ENCODE measurements around the gene PRRT2. TPM values are rescaled to one million over a fixed set of nuclear protein-coding genes. Genes with fewer than 3 reads are reported as not detected.

Gene PRRT2
- total RNA-seq, 1 experiment from 2014 or later, result 3.9 TPM

- peaks cover 10% of the 10 kb centered on the region for H3K36me3 ChIP-seq (ENCODE audit: control insufficient read depth, insufficient read depth, low read length)
- BruUV-seq (replicated peaks), result no TSS peak
- no peaks in the 10 kb centered on the region for H3K27me3 Mint-ChIP-seq (ENCODE audit: insufficient read depth, unreplicated experiment)
- TF ChIP-seq, protein P1, sequence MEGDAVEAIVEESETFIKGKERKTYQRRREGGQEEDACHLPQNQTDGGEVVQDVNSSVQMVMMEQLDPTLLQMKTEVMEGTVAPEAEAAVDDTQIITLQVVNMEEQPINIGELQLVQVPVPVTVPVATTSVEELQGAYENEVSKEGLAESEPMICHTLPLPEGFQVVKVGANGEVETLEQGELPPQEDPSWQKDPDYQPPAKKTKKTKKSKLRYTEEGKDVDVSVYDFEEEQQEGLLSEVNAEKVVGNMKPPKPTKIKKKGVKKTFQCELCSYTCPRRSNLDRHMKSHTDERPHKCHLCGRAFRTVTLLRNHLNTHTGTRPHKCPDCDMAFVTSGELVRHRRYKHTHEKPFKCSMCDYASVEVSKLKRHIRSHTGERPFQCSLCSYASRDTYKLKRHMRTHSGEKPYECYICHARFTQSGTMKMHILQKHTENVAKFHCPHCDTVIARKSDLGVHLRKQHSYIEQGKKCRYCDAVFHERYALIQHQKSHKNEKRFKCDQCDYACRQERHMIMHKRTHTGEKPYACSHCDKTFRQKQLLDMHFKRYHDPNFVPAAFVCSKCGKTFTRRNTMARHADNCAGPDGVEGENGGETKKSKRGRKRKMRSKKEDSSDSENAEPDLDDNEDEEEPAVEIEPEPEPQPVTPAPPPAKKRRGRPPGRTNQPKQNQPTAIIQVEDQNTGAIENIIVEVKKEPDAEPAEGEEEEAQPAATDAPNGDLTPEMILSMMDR (IDR thresholded peaks at IDR 0.05; ENCODE audit: insufficient read depth in 1 of 2, low read depth in 1 of 2, low read length in 1 of 2, severe bottlenecking in 1 of 2, unreplicated experiment in 1 of 2), result no peak
- peak overlapping the region; percentile 85 for H3K27ac Mint-ChIP-seq (ENCODE audit: unreplicated experiment)
- no peaks in the 10 kb centered on the region for H3K9me3 Mint-ChIP-seq (ENCODE audit: unreplicated experiment)
- H3K4me3 ChIP-seq (ENCODE audit: low read depth, low read length), result peak overlapping the region; percentile 90
- ChIA-PET CTCF (interaction anchor here (0.5 to 3.5 kb wide), 10 partner anchors 10 to 225 kb away, joined by 3 to 26 read pairs (median 6); partner anchors contain the start of genes KCTD13, PAGR1, TAOK2 and TMEM219), POLR2A (interaction anchor here (0.5 to 1.7 kb wide), 5 partner anchors 9 to 224 kb away, joined by 3 to 10 read pairs (median 3); partner anchors contain the start of genes KCTD13, PAGR1 and TLCD3B)
- H3K4me1 ChIP-seq, result peaks cover 25% of the 10 kb centered on the region; the same call in 1 of the 2 replicates
- H3K9me3 ChIP-seq, result no peaks in the 10 kb centered on the region
- intact Hi-C loops (cut with micrococcal nuclease; ENCODE audit: unreplicated experiment), result loop anchor here (5.0 kb wide), 1 partner anchor 105 kb away; no protein-coding TSS in a partner anchor
- H3K36me3 Mint-ChIP-seq (ENCODE audit: insufficient read depth, unreplicated experiment), result peaks cover 85% of the 10 kb centered on the region
- H3K4me1 Mint-ChIP-seq (ENCODE audit: low read depth, unreplicated experiment), result peaks cover 35% of the 10 kb centered on the region
- H3K27me3 ChIP-seq (replicated peaks; ENCODE audit: control insufficient read depth, insufficient read depth, low read length), result no peaks in the 10 kb centered on the region
- peak; percentile 81 to 86 for DNase-seq
- peak overlapping the region; percentile 87 for H3K4me3 Mint-ChIP-seq (ENCODE audit: unreplicated experiment)
Observed at GRCh38 chr16:29806641-29807425, 5.2 kb upstream of the PRRT2 start.

DNA sequence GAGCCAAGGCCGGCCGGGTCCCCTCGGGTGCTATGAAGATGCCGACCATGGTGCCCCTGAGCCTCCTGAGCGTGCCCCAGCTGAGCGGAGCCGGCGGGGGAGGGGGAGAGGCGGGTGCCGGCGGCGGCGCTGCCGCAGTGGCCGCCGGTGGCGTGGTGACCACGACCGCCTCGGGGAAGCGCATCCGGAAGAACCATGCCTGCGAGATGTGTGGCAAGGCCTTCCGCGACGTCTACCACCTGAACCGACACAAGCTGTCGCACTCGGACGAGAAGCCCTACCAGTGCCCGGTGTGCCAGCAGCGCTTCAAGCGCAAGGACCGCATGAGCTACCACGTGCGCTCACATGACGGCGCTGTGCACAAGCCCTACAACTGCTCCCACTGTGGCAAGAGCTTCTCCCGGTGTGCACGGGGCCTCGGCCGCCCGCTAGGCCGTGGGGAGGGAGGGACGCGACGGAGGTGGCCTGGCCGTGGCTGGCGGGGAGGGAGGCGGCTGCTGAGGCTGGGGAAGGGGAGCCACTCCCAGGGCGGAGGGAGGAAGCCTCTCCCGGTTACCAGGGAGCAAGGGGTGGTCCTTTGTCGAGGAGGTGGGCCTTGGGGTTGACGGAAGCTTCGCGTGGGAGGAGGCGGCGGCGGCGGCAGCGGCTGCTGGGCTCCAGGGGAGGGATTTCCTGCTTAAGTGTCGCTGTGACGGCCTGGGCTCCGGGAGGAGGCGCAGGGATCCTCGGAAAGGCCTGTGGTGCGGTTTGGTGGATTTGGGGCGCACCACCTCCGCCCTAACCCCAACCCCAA is 4.4 kb upstream of the PRRT2 start:
- Histone ChIP-seq H3K4me3 (ENCODE audit: low read depth, low read length) (peak overlapping the region; percentile 90), H3K9me3 (no peaks in the 10 kb centered on the region), H3K4me1 (peaks cover 28% of the 10 kb centered on the region), H3K27me3 (replicated peaks; ENCODE audit: control insufficient read depth, insufficient read depth, low read length) (no peaks in the 10 kb centered on the region), H3K36me3 (ENCODE audit: control insufficient read depth, insufficient read depth, low read length) (peaks cover 10% of the 10 kb centered on the region)
- TF ChIP-seq, protein P1 (IDR thresholded peaks at IDR 0.05; ENCODE audit: insufficient read depth in 1 of 2, low read depth in 1 of 2, low read length in 1 of 2, severe bottlenecking in 1 of 2, unreplicated experiment in 1 of 2), result peak; percentile 24 to 56
- POLR2A ChIA-PET, result interaction anchor here (0.7 to 1.7 kb wide), 4 partner anchors 9 to 223 kb away, joined by 3 to 10 read pairs (median 4); partner anchors contain the start of genes KCTD13, KIF22, PAGR1 and TLCD3B
- H3K4me3 Mint-ChIP-seq (ENCODE audit: unreplicated experiment), result peak overlapping the region; percentile 87
- BruUV-seq (replicated peaks), result TSS peak; percentile 32
- CTCF ChIA-PET, result interaction anchor here (0.6 to 3.5 kb wide), 11 partner anchors 9 to 258 kb away, joined by 3 to 26 read pairs (median 6); partner anchors contain the start of genes ALDOA, CDIPT, KCTD13 and PAGR1
- peaks cover 85% of the 10 kb centered on the region for H3K36me3 Mint-ChIP-seq (ENCODE audit: insufficient read depth, unreplicated experiment)
- intact Hi-C loops (cut with micrococcal nuclease; ENCODE audit: unreplicated experiment), result loop anchor here (5.0 kb wide), 1 partner anchor 105 kb away; no protein-coding TSS in a partner anchor
- DNase-seq, result peak; percentile 80 to 87
- peak overlapping the region; percentile 85 for H3K27ac Mint-ChIP-seq (ENCODE audit: unreplicated experiment)
- H3K9me3 Mint-ChIP-seq (ENCODE audit: unreplicated experiment), result no peaks in the 10 kb centered on the region
- peaks cover 36% of the 10 kb centered on the region for H3K4me1 Mint-ChIP-seq (ENCODE audit: low read depth, unreplicated experiment)
- no peaks in the 10 kb centered on the region for H3K27me3 Mint-ChIP-seq (ENCODE audit: insufficient read depth, unreplicated experiment)
